IPS DF 6.9 (cell line): ENCODE results near the gene MYO7A.

ENCODE experiments used
- DNase-seq: peaks from one replicate; pipeline ENCODE4 v3.0.0-alpha.2; 2013; ENCODE audit warnings: low read depth, low spot score
- H3K27ac ChIP-seq: one replicate; pipeline ENCODE4 v1.5.1; 2013; ENCODE audit warnings: low read length, control low read depth
- H3K27me3 ChIP-seq: 2 replicates; pipeline ENCODE4 v1.6.1; 2013; ENCODE audit warnings: mild to moderate bottlenecking, low read length; ENCODE audit not compliant: control insufficient read depth, insufficient read depth
- H3K36me3 ChIP-seq: 2 replicates; pipeline ENCODE4 v1.6.1; 2013; ENCODE audit warnings: low read length; ENCODE audit not compliant: control insufficient read depth, insufficient read depth
- H3K4me1 ChIP-seq: 2 replicates; pipeline ENCODE4 v1.6.1; 2013; ENCODE audit warnings: low read length; ENCODE audit not compliant: control insufficient read depth, insufficient read depth
- H3K4me3 ChIP-seq: 2 replicates; pipeline ENCODE4 v1.5.1; 2013; ENCODE audit warnings: mild to moderate bottlenecking, low read length
- H3K9me3 ChIP-seq: 2 replicates; pipeline ENCODE4 v1.6.1; 2013; ENCODE audit warnings: low read length, inconsistent platforms; ENCODE audit not compliant: control insufficient read depth, insufficient read depth
- WGBS: extraction: QIAGEN DNeasy Blood & Tissue Kit; methylation state at CpG from one replicate; pipeline ENCODE4 v1.1.7; 2013; ENCODE audit warnings: mixed read lengths, missing lambda C conversion rate; ENCODE audit not compliant: insufficient read length, insufficient coverage; 5-methylcytosine and 5-hydroxymethylcytosine counted together

Gene MYO7A

DNA sequence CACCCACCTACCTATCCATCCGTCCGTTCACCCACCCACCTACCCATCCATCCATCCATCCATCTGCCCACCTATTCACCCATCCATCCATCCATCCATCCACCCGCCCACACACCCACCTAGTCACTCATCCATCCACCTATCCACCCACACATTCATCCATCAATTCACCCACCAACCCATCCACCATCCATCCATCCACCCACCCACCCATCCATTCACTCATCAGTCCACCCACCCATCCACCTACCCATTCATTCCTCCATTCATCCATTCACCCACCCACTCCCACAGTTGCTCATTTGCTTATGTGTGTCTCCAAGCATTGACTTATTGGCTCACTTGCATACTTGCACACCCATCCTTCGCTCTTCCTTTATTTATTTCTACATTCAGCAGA is 50.1 kb downstream of the MYO7A start:
- no CpG with 5 or more reads among the region's 4 CpGs for WGBS
- Histone ChIP-seq H3K27me3 (no peaks in the 10 kb centered on the region), H3K4me1 (peaks cover 11% of the 10 kb centered on the region), H3K36me3 (no peaks in the 10 kb centered on the region; the same call in 1 of the 2 replicates), H3K9me3 (no peaks in the 10 kb centered on the region), H3K4me3 (no peak overlapping the region), H3K27ac (no peak overlapping the region)
- DNase-seq: no peak

- H3K36me3 ChIP-seq: no peaks in the 10 kb centered on the region; the same call in 1 of the 2 replicates
- no peak overlapping the region for H3K4me3 ChIP-seq
- H3K27me3 ChIP-seq: no peaks in the 10 kb centered on the region
- WGBS: no CpG with 5 or more reads among the region's 5 CpGs
- H3K9me3 ChIP-seq: no peaks in the 10 kb centered on the region
- H3K27ac ChIP-seq: no peak overlapping the region
- H3K4me1 ChIP-seq: peaks cover 11% of the 10 kb centered on the region
- no peak for DNase-seq
Measured at GRCh38 chr11:77179048-77179447, 51.0 kb downstream of the MYO7A start.

GRCh38 chr11:77179681-77180080 is 51.6 kb downstream of the MYO7A start:
- Histone ChIP-seq H3K4me3 (no peak overlapping the region), H3K4me1 (peaks cover 11% of the 10 kb centered on the region), H3K27ac (no peak overlapping the region), H3K36me3 (no peaks in the 10 kb centered on the region; the same call in 1 of the 2 replicates), H3K9me3 (no peaks in the 10 kb centered on the region), H3K27me3 (no peaks in the 10 kb centered on the region)
- no CpG with 5 or more reads among the region's 19 CpGs for WGBS
- DNase-seq: no peak

GRCh38 chr11:77180346-77180745 is 52.3 kb downstream of the MYO7A start:
- peaks cover 8% of the 10 kb centered on the region for H3K4me1 ChIP-seq
- H3K27ac ChIP-seq: no peak overlapping the region
- H3K27me3 ChIP-seq: no peaks in the 10 kb centered on the region
- DNase-seq: no peak
- no peak overlapping the region for H3K4me3 ChIP-seq
- no peaks in the 10 kb centered on the region for H3K9me3 ChIP-seq
- H3K36me3 ChIP-seq: no peaks in the 10 kb centered on the region; the same call in 1 of the 2 replicates
- WGBS: no CpG with 5 or more reads among the region's 11 CpGs

DNA sequence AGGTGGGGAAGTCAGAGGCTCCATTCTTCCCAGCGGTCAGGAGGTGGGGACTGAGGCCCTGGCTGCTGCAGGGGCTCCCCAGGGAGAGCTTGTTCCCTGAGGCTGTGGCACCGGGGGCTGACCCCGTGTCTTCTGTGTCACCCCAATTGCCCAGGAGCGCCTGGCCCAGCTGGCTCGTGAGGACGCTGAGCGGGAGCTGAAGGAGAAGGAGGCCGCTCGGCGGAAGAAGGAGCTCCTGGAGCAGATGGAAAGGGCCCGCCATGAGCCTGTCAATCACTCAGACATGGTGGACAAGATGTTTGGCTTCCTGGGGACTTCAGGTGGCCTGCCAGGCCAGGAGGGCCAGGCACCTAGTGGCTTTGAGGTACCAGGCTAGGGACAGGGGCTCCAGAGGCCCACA is 53.2 kb downstream of the MYO7A start:
- WGBS: no CpG with 5 or more reads among the region's 11 CpGs

GRCh38 chr11:77181799-77182541 is 53.9 kb downstream of the MYO7A start:
- no peaks in the 10 kb centered on the region; the same call in 1 of the 2 replicates for H3K36me3 ChIP-seq
- H3K27me3 ChIP-seq: no peaks in the 10 kb centered on the region
- no peaks in the 10 kb centered on the region for H3K4me1 ChIP-seq
- DNase-seq: no peak
- H3K4me3 ChIP-seq: no peak overlapping the region
- no CpG with 5 or more reads among the region's 22 CpGs for WGBS
- no peaks in the 10 kb centered on the region for H3K9me3 ChIP-seq
- no peak overlapping the region for H3K27ac ChIP-seq

More for the DNA sequence above, 53.2 kb downstream of the MYO7A start:
- Histone ChIP-seq H3K27me3 (no peaks in the 10 kb centered on the region), H3K36me3 (no peaks in the 10 kb centered on the region; the same call in 1 of the 2 replicates), H3K4me1 (peaks cover 4% of the 10 kb centered on the region; the same call in 1 of the 2 replicates), H3K9me3 (no peaks in the 10 kb centered on the region), H3K4me3 (no peak overlapping the region), H3K27ac (no peak overlapping the region)
- DNase-seq: no peak

GRCh38 chr11:77182542-77183430 is 54.7 kb downstream of the MYO7A start:
- Histone ChIP-seq H3K4me3 (no peak overlapping the region), H3K4me1 (no peaks in the 10 kb centered on the region), H3K27me3 (no peaks in the 10 kb centered on the region), H3K9me3 (no peaks in the 10 kb centered on the region), H3K27ac (no peak overlapping the region), H3K36me3 (no peaks in the 10 kb centered on the region; the same call in 1 of the 2 replicates)
- DNase-seq: no peak
- no CpG with 5 or more reads among the region's 21 CpGs for WGBS

GRCh38 chr11:77183431-77183984 is 55.5 kb downstream of the MYO7A start:
- no CpG with 5 or more reads among the region's 4 CpGs for WGBS
- no peaks in the 10 kb centered on the region for H3K9me3 ChIP-seq
- no peaks in the 10 kb centered on the region for H3K4me1 ChIP-seq
- H3K27ac ChIP-seq: no peak overlapping the region
- no peaks in the 10 kb centered on the region; the same call in 1 of the 2 replicates for H3K36me3 ChIP-seq
- DNase-seq: no peak
- H3K4me3 ChIP-seq: no peak overlapping the region
- no peaks in the 10 kb centered on the region for H3K27me3 ChIP-seq

- Histone ChIP-seq H3K4me3 (no peak overlapping the region), H3K27ac (no peak overlapping the region), H3K4me1 (no peaks in the 10 kb centered on the region), H3K9me3 (no peaks in the 10 kb centered on the region), H3K36me3 (no peaks in the 10 kb centered on the region; the same call in 1 of the 2 replicates), H3K27me3 (no peaks in the 10 kb centered on the region)
- DNase-seq: no peak
- WGBS: no CpG with 5 or more reads among the region's 15 CpGs
Measured at GRCh38 chr11:77184136-77184860, 56.3 kb downstream of the MYO7A start.

DNA sequence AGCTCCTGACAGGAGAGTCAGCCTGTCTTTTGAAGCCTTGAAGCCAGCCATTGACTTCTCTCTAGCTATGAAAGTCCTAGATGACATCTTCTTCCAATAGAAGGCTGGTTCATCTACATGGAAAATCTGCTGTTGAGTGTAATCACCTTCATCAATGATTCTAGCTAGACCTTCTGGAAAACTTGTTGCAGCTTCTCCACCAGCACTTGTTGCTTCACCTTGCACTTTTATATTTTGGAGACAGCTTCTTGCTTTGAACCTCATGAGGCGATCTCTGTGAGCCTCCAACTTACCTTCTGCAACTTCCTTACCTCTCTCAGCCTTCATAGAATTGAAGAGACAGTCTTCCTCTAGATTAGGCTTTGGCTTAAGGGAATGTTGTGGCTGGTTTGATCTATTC is 58.3 kb downstream of the MYO7A start:
- WGBS: no CpG with 5 or more reads among the region's 1 CpG
- no peaks in the 10 kb centered on the region for H3K27me3 ChIP-seq
- H3K4me1 ChIP-seq: no peaks in the 10 kb centered on the region

More for the DNA sequence above, 58.3 kb downstream of the MYO7A start:
- DNase-seq: no peak
- no peak overlapping the region for H3K4me3 ChIP-seq
- no peaks in the 10 kb centered on the region for H3K36me3 ChIP-seq
- H3K9me3 ChIP-seq: no peaks in the 10 kb centered on the region
- no peak overlapping the region for H3K27ac ChIP-seq
